Adipocyte (in vitro differentiated cells): ENCODE results near the gene TTLL3.

ENCODE experiments used
- DNase-seq: peaks from one replicate; pipeline ENCODE4 v3.0.0-alpha.2; 2015; ENCODE audit warnings: low read depth
- H3K27me3 ChIP-seq: replicated peaks from 2 replicates; pipeline ENCODE4 v1.7.0; 2013; ENCODE audit warnings: mild to moderate bottlenecking, low read length, moderate library complexity; ENCODE audit not compliant: control insufficient read depth, insufficient read depth
- H3K36me3 ChIP-seq: 2 replicates; pipeline ENCODE4 v1.7.0; 2013; ENCODE audit warnings: low read length, mild to moderate bottlenecking, moderate library complexity; ENCODE audit not compliant: control insufficient read depth, insufficient read depth, severe bottlenecking
- H3K4me1 ChIP-seq: 2 replicates; pipeline ENCODE4 v1.7.0; 2013; ENCODE audit warnings: mild to moderate bottlenecking, low read length, moderate library complexity; ENCODE audit not compliant: control insufficient read depth, insufficient read depth
- H3K4me3 ChIP-seq: 2 replicates; pipeline ENCODE4 v1.7.0; 2013; ENCODE audit warnings: mild to moderate bottlenecking, low read length, moderate library complexity
- H3K9ac ChIP-seq: 2 replicates; pipeline ENCODE4 v1.7.0; 2013; ENCODE audit warnings: mild to moderate bottlenecking, low read length, moderate library complexity
- H3K9me3 ChIP-seq: 2 replicates; pipeline ENCODE4 v1.7.0; 2013; ENCODE audit warnings: mild to moderate bottlenecking, low read length, moderate library complexity; ENCODE audit not compliant: control insufficient read depth

The TTLL3 gene

GRCh38 chr3:9828801-9829755, 19.0 kb downstream of the TTLL3 start:
- DNase-seq: no peak
- Histone ChIP-seq H3K36me3 (peaks cover 37% of the 10 kb centered on the region), H3K9me3 (no peaks in the 10 kb centered on the region), H3K27me3 (no peaks in the 10 kb centered on the region), H3K4me3 (no peak overlapping the region), H3K4me1 (no peaks in the 10 kb centered on the region), H3K9ac (no peak overlapping the region)

- no peak overlapping the region for H3K9ac ChIP-seq
- H3K27me3 ChIP-seq: no peaks in the 10 kb centered on the region
- DNase-seq: no peak
- no peaks in the 10 kb centered on the region for H3K4me1 ChIP-seq
- no peaks in the 10 kb centered on the region for H3K9me3 ChIP-seq
- H3K4me3 ChIP-seq: no peak overlapping the region
- peaks cover 59% of the 10 kb centered on the region for H3K36me3 ChIP-seq
Observed at GRCh38 chr3:9831253-9831652, 21.2 kb downstream of the TTLL3 start.

GRCh38 chr3:9833078-9833477, 23.0 kb downstream of the TTLL3 start:
- no peaks in the 10 kb centered on the region for H3K27me3 ChIP-seq
- DNase-seq: no peak
- no peak overlapping the region for H3K4me3 ChIP-seq
- no peaks in the 10 kb centered on the region for H3K4me1 ChIP-seq
- H3K9me3 ChIP-seq: no peaks in the 10 kb centered on the region
- H3K36me3 ChIP-seq: peaks cover 60% of the 10 kb centered on the region
- no peak overlapping the region for H3K9ac ChIP-seq

- no peak for DNase-seq
- Histone ChIP-seq H3K9me3 (no peaks in the 10 kb centered on the region), H3K27me3 (no peaks in the 10 kb centered on the region), H3K9ac (no peak overlapping the region), H3K36me3 (peaks cover 62% of the 10 kb centered on the region), H3K4me3 (no peak overlapping the region), H3K4me1 (no peaks in the 10 kb centered on the region)
Observed at GRCh38 chr3:9834520-9835380, 24.7 kb downstream of the TTLL3 start.

DNA sequence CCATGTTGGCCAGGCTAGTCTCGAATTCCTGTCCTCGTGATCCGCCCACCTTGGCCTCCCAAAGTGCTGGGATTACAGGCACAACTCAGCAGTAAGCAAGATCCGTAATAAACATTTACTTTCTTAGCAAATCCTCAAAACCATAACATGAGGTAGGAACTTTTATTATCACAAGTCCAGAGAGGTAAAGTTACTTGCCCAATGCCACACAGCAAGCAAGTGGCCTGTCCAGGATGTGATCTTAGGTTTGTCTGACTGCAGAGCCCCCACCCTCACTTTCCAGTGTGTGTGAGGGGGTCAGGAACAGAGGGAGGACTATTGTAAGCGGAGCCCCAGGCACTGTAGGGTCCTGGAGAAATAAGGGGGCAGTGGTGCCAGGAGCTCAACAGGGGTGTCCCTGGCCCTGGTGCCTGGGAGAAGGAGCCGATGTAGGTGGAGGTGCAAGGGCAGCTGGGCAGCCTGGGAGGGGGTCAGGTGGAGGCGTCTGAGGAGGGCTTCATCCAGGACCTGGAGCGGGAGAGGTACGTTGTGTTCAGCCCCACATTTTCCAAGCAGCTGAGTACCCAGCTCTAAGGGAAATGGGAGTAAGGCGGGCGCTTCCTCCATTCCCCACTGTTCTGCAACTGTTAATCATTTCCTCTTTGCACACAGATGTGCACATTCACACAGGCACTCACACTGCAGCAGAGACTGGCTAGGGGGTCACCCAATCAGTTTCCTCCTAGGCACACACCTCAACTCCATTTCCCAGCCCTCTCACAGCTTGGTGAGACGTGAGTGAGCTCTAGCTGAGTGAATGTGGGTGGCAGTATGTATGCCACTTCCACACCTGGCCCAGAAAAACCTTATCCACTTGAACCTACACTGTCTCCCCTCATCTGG, 27.9 kb downstream of the TTLL3 start:
- no peak for DNase-seq
- peaks cover 70% of the 10 kb centered on the region for H3K36me3 ChIP-seq
- no peaks in the 10 kb centered on the region for H3K27me3 ChIP-seq

DNA sequence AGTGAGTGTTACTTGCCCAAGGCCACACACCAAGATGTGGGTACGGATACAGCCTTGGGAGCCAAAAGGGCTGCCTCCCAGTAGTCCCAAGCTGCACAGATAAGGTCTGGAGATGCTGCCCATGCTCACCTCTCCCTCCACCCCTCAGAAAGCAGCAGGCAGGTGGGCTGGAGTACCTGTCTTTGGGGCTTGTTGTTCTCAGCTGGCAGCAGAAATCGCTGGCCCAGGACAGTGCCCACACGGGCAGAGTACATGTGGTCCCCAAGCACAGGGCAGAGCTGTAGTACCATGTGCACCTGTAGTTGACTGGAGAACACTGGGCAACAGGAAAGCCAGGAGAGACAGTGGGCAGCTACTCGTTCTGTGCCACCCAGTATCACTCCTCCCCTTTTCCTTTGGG, 28.8 kb downstream of the TTLL3 start:
- peaks cover 64% of the 10 kb centered on the region for H3K36me3 ChIP-seq
- H3K9me3 ChIP-seq: no peaks in the 10 kb centered on the region
- H3K9ac ChIP-seq: no peak overlapping the region
- H3K27me3 ChIP-seq: no peaks in the 10 kb centered on the region
- no peak overlapping the region for H3K4me3 ChIP-seq
- no peak for DNase-seq
- peaks cover 18% of the 10 kb centered on the region for H3K4me1 ChIP-seq

More for the DNA sequence above, 27.9 kb downstream of the TTLL3 start:
- Histone ChIP-seq H3K9me3 (no peaks in the 10 kb centered on the region), H3K4me3 (no peak overlapping the region), H3K9ac (no peak overlapping the region), H3K4me1 (peaks cover 18% of the 10 kb centered on the region)

GRCh38 chr3:9841015-9841414, 31.0 kb downstream of the TTLL3 start:
- no peak for DNase-seq
- Histone ChIP-seq H3K4me1 (peaks cover 24% of the 10 kb centered on the region), H3K4me3 (no peak overlapping the region), H3K27me3 (no peaks in the 10 kb centered on the region), H3K9me3 (no peaks in the 10 kb centered on the region), H3K36me3 (peaks cover 44% of the 10 kb centered on the region), H3K9ac (no peak overlapping the region)

DNA sequence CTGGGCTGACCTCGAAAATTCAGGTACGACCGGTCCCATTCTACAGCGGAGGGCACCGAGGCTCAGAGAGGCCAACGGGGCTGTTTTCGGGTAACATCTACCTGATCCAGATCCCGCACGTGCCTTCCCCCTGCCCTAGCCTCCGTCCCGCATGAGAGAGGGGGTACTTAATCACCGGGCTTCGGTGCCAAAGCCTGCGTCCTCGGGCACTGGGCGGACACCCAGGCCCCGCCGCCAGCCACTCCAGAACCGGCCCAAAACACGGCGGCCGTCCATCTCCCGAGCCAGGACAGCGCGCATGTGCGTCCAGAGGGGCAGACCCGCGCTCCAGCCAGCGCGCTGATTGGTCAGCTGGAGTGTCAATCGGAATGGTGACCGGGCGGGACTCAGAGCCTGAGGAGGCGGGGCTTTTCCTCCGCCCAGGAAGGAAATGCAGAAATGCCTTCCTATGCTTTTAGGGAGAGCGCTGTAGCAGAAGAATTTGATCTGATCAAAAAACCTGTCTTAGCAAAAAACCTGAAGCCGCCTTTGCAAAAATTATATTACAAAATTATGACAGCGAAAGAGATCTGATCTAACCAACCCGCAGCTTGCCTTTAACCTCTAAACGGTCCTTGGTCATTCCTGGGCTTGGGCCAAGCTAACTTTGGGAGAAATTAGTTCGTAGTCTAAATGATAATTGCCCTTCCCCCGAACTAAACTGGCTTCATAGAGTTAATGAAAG, 33.8 kb downstream of the TTLL3 start, which contains the start of gene RPUSD3:
Gene RPUSD3 (minus strand): TSS at position 294 of the 724 bp plus-strand sequence. CDS start 18 bp downstream, at position 276.
- Histone ChIP-seq H3K9me3 (no peaks in the 10 kb centered on the region), H3K36me3 (peaks cover 26% of the 10 kb centered on the region), H3K27me3 (no peaks in the 10 kb centered on the region), H3K4me3 (peak within 1 kb of the TSS; percentile 93), H3K9ac (peak within 1 kb of the TSS; percentile 95), H3K4me1 (peaks cover 27% of the 10 kb centered on the region)
- peak; percentile 99 for DNase-seq

DNA sequence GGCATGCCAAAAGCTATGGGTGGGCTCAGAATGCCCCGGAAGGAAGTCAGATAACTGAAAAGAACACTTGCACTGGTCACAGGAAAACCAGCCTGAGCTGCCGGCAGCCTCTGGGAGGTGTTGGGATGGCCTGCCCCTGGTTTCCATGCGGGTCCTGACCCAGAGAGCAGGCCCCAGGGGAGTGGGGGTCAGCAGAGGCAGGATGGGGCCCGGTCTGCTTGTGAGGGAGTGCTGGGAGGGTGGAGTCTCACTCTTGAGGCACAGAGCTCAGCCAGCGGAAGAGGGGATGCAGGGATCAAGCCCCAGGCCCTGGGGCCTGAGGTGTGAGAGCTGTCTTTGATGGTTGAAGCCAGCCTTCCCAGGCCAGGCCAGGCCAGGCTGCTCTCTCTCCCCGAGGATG, 36.2 kb downstream of the TTLL3 start:
- Histone ChIP-seq H3K27me3 (no peaks in the 10 kb centered on the region), H3K36me3 (peaks cover 8% of the 10 kb centered on the region), H3K9me3 (no peaks in the 10 kb centered on the region), H3K4me1 (peaks cover 23% of the 10 kb centered on the region), H3K4me3 (no peak overlapping the region), H3K9ac (no peak overlapping the region)
- DNase-seq: no peak

DNA sequence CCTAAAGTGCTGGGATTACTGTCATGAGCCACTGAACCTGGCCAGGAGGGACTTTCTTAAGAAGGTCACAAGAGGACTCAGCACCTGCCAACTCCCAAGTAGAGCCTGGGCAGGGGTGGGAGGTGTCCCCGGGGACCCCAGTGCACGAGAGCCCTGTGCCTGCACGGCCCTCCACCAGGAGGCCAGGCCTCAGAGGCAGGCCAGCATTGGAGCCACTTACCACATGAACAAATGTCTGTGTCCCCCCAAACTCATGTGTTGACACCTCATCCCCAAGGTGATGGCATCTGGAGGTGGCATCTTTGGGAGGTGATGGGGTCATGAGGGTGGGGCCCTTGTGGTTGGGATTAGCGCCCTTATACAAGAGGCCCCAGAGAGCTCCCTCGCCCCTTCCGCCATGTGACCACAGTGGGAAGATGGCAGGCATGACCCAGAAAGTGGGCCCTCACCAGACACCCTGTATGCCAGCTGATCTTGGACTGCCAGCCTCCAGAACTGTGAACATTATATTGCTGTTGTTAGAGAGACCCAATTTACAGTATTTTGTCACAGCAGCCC, 36.9 kb downstream of the TTLL3 start:
- DNase-seq: no peak
- Histone ChIP-seq H3K36me3 (peaks cover under 1% of the 10 kb centered on the region), H3K4me3 (no peak overlapping the region), H3K9me3 (no peaks in the 10 kb centered on the region), H3K27me3 (no peaks in the 10 kb centered on the region), H3K4me1 (peaks cover 28% of the 10 kb centered on the region), H3K9ac (no peak overlapping the region)
